NOMO-1 treated with DMSO at 0.1 percent for 48 hours (cell line): ENCODE data around the gene BBX.

Experiments
- DNase-seq: peaks from one replicate; lab custom pipeline; 2025; ENCODE audit not compliant: unreplicated experiment; lab: John Stamatoyannopoulos, UW

The BBX gene

DNA sequence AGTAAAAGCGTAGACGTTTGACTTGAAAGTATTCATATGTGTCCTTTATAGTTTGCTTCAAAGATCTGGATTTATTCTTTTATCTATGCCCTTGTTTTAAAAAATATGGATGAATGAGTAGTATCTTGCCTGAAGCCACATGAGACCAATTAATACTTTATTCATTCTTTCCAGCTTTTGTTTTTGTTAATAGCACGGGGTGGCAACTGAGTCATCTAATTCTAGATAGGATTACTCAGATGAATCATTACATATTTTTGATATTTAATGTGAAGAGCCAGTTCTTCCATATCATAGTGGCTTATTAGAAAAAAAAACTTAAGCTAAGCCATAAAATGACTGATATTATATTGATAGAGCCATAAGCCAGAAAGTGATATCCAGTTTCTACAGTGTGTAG, 121.9 kb downstream of the BBX start:
- DNase-seq: no peak

DNA sequence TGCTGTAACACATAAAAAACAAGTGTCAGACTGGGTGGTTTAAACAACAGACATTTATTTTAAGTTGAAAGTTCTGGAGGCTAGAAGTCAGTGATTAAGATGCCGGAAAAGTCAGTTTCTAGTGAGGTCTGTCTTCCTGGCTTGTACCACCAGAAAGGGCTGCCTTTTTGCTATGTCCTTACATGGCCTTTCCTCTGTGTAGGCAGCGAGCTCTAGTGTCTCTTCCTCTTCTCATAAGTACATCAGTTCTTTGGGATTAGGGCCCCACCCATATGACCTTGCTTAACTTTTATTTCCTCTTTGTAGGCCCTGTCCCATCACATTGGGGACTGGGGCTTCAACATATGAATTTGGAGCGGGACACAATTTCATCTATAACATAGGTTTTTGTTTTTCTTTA, 128.0 kb downstream of the BBX start:
- DNase-seq: peak; percentile 69

DNA sequence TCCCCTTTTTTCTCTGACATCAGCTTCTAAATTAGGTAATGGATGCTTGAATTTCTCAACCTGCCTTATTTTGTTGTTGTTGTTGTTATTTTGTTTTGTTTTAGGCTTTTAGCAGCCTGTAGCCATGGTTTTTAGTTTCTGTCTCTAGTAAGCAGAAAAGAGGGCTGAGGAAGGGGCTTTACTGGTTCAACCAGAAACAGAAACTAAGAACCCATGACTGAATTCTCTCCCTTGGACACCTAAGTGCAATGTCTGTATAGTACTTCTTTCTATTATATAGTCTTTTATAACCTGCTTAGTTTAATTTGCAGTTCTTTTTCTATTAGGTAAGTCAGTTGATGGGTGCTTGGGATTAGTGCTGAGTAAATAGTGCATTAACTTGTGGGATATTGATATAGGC, 129.0 kb downstream of the BBX start:
- no peak for DNase-seq

DNA sequence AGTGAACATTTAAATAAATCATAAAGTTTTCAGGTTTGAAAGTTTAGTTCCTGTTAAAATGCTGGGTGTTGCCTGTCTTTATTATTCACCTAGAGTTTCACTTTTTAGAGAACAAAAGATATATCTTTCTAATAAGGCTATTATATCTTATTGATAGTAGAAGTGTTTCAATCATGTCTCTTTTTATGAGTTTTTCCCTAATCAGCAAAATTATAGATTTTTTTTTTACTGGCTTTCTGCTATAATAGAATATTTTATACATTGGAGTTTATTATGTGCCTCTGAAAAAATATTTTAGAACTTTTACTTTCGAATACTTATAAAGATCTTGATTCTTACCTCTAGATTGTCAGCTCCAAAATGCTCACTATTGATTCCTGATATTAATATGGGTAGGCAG, 131.5 kb downstream of the BBX start:
- DNase-seq: no peak

DNA sequence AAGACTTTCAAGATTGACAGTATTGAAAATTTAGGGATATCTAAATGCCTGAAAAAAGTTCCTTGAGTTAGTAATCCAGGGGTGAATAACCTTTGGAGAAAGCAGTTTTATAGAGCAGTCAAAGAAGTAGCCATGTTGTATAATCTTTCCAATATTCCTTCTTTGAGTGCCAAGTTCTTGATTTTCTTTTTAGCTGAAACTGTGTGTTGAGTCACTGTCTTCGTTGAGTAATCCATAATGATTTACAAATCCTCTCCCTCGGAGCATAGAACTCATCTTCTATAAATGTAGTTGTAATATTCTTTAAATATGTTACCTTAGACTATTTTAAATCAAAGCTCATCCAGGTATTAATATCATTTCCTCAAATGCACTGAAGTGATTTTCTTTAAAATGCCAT, 135.2 kb downstream of the BBX start:
- DNase-seq: peak; percentile 21

DNA sequence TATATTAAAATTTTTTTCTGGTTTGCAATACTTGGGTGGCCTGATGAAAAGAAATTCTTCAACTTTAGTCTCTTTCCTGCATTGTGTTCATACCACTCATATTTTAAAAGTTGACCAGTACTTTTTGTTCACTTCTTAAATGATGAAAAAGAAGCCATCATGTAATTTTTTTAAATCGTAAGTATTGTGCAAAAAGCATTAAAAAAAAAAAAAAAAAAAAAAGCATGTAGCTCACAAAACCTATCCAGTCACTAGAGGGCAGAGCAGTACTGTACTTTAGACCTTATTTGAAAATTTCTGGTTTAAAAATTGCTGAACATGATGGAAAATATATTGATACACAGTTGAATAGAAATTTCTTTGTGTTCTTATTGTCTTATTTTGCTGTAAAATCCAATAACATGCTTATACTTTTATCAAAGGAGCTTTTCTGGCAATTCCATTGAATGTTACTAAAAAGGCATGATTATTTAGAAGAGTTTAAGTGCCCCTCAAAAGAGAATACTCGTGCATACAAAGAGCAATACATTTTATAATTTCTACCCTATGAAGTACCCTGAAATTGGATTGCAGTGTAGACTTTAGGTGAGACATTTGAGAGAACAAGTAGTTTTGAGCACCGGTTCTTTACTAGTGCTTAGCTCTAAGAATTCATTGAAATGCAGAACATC, 137.7 kb downstream of the BBX start:
- peak; percentile 72 for DNase-seq

DNA sequence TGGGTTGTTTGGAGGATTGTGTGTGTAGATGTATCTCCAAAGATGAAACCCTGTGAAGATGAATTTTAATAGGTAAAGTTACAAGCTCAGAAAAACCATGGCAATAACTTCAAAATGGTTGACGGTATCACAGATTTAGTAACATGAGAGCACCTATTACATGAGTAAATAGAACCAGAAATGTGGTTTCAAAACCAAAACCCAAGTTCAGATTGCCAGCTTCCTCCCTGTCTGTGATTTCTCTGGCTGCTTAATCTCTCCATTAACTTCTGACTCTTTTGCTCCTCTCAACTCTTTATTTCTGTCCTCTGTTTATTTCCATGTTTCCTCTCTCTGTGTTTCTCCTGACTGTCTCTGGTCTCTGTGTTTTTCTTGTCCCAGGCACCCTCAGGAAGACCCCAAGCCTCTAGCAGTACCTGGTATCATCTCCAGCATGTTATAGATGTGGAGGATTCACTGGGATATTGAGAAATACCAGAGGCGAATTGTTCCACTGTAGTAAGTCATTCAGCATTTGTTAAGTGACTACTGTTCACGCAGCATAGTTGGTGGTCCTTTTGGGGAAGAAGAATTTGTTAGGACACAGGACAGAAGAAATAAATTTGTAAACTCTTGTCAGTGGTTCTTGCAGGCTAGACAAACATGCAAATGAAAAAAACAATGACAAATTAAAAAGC, 138.8 kb downstream of the BBX start:
- peak; percentile 53 for DNase-seq

DNA sequence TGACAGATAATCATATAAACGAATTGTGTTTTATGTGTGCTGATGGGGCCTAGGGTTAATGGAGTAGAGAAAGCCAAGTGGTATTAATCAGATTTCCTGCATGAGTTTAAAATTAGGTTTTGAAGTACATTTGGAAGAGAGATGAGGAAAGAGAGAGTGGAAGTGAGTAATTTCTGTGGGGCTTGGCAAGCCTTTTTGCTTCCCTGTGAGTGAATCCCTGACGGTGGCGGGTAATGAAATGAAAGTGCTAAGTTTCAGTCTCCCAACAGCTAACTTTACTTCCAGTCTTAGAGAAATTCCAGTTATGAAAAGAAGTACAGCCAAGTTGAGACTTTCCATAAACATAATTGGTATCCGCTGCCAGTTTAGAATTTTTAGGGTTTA, 139.4 kb downstream of the BBX start:
- DNase-seq: peak; percentile 32

DNA sequence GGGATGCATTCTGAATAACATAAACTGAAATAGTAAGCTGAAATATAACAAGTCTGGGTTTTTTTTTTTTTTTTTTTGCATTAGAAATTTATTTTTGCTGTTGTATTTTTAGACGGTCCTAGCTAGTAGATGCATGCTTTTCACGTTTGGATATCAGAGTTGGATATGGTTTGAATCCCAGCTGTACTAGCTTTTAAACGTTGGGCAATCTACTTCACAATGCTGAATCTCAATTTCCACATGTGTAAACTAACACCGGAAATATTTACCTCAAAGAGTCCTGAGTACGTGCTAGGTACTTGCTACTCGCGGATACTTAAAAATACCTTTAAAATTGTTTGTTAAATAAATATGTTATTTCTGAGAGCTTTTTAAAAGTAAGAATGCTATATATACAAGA, 139.8 kb downstream of the BBX start:
- DNase-seq: no peak

DNA sequence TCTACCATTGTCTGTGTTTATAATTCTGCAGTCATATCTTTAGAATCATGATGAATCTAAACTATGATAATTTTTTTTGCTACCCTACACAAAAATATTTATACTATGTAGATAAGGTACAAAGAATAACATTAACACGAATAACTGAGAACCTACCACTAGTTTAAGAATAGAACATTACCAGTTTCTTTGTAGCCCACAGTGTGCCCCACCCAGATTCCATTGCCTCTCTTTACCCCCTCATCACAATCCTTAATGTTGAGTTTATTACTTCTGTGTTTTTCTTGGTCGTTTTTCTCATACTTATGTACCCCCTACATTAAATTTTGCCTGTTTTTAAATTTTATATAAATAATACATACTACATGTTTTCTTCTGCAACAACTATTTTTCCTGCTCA, 140.5 kb downstream of the BBX start:
- no peak for DNase-seq

DNA sequence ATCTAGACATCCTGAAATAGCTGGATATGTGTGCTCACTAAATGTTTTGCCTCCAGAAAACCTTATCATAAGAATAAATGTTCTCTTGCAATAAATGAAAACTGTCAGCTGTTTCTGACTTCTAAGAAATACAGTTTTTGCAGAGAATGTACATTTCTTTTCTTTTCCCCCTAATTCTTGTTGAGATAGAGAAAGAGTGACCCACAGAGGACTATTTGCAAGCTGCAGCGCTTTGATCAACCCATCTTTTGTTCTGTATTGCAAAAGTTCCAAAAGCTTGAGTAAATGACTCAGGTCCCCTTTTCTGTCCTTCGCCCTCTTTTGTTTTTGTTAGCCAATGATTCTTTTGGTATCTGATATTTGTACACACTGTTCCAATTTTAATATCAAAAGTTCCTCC, 141.9 kb downstream of the BBX start:
- DNase-seq: no peak

DNA sequence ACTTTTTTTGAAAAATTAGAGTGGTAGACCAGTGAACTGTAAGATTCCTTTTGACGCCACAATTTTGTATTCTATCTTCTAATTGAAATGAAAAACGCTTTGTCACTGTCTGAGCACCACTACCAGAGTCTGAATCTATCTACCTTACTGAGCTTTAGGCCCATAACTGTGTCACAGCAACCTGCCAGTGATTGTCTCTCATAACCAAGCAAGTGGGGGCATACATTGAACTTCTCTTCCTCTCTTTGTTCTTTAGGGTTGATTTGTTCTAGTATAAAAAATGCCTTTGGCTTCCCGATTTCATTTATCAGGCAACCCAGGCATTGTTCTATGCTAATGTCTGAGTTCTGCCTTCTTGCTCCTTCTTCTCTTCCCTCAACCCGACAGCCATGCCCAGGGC, 142.6 kb downstream of the BBX start:
- DNase-seq: no peak

DNA sequence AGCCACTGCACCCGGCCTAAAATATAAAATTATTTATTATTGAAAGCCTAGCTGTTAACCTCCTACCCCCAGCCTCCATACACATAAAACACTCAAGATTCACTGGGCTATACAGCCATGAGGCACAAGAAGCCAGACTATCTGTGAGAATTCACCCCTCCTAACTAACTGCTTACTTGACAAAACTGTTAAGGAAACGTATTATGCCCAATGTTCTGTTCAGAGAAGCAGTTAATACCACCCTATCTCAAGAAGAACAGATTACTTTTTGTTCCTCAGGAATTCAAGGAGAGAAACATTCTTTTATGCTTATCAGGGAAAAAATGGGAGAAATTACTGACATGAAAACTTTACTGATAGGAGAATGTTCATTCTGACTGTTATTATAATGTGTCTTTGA, 144.1 kb downstream of the BBX start:
- DNase-seq: no peak

DNA sequence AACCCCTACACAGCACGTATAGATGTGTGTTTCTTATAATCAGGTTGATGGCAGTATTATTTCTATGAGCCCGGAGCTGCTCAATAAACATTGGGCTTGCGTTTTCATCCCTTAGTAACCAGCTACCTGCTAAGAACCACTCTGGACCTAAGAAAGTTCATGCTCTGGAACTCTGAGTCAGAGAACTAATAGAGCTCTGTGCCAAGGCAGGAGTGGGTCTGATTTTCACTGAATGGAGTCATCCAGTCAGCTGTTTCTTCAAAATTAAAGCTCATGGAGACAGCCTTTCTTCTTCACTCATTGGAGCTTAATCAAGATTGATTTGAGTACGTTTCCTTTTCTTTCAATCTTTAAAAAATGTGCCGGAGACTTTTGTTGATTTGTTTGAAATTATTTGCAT, 145.7 kb downstream of the BBX start:
- no peak for DNase-seq

DNA sequence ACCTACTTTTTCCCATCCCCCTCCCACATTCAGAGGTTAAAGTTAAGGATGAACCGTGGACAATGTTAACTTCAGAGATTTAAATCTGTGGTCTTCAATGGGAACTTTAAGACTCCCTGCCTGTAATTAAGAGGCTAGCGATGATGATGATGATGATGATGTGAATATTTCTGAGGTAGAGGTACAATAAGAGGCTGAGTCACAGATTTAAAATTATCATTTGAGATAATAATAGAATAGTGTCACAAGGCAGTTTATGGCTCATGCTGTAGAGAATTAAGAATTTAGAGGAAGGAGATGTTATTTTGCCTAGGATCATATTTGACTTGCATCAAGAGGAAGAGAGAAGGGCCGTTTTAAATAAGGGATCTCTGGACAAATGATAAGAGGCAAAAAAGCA, 146.2 kb downstream of the BBX start:
- no peak for DNase-seq

DNA sequence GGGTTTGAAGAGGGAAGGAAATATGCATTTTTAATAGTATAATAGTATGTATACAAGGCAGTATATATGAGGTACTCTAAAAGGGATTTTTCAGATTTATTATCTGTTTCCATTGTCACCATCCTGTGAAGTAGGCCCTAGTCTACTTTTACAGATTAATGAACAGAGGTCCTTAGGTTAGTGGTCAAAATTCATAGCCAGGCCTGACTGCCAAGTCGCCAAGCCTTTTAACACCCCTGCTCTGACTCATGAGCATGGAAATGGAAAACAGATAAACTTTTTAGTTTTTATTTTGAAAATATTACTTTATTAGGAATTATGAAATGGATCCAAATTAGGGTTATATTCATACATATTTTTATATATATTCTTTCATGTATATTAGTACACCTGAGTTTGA, 146.9 kb downstream of the BBX start:
- DNase-seq: no peak

DNA sequence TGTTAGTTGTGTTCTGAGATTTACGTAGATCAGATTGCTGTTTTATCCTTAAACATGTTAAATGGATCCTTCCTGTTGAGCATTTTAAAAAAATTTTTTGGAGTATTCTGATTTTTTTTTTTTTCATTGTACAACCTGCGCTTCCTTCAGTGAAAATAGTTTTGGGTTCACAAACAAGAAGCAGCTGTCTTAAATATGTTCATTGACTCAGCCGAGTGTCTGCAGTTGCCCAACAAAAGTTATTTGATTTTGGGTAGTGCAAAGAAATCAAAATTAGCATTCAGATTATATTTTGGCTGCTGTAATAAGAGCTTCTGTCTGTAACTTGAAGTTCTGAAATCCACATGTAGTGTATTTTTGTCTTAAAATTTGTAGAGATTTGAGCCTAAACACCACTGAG, 148.2 kb downstream of the BBX start:
- no peak for DNase-seq

DNA sequence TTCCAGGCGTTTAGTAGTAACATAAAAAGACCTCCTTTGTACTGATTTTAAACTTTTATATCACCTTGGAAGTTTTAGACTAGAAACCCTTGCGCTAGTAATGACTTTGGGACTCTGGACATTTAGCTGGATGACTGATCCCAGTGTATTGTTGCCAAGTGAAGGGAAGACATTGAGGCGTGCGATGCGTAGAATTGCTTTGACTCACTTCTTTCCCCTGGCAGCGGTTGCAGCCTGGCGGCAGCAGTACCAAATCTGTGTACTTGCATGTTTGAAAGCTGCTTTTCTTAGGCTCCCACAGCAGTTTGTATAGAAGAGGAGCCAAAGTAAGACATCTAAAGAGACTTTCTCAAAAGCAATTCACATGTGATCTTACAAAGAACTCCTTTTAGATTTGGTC, 151.6 kb downstream of the BBX start:
- no peak for DNase-seq

DNA sequence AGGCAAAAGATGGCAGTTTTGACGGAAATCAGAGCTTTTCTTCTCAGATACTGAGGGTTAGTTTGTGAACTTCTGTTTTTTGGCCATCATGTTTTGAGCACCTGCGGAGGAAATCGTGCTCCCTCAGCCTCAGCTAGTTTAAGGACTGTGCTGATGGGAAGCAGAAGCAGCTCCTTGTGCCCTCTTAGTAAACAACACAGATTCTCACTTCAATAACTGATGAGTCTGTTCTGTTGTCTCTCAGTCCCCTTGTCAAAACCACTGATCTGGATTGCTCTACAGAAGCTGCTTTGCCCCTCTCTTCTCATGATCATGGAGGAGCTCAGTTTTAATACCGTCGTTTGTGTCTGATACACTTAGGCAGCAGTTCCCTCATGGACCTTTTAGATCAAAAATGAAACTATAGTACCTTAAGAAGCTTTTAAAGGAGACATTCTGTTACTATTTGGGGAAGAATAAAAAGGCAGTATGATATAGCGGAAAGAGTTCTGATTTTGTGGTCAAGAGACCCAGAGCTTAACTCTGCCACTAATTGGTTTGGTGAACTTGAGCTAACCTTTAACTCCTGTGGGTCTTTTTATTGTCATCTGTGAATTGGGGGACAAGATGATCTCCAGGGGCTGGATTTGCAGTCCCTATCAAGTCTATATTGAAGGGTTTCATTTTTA, 152.6 kb downstream of the BBX start:
- DNase-seq: peak; percentile 34

DNA sequence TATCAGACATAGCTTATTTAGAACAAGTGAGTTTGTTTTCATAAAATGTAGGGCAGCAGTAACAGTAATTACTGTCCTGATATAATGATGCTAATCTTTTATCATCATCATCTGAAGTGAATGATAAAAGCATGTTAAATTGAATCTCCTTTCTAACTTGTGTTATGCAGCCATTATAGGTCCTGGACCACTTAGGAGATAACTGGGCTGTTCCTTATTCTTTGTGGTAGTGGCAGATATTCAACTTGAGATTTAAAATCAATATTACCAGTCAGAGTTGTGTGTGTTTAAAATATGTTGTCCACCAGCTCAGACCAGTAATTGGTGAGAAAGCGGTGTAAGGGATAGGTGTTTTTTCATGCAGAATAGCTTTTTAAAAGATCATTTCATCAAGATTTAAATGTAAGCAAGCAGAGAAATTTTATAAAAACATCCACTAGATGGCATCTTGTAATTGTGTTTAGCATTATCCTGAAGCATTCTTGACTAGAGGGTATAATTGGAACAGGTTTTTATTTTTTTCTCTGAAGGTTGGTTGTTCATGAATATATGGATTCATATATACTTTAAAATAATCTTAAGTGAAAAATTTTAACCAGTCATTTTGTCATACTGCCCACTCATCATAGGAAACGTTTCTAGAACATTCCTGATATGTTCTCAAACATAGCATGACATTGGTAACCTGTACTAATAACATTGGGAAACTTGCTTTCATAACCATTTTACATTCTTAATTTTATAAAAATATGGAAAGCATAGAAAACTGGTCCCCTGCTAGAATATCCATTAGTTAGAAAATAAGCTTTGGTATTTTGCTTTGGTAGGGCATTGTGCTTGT, 153.9 kb downstream of the BBX start:
- DNase-seq: peak; percentile 53

DNA sequence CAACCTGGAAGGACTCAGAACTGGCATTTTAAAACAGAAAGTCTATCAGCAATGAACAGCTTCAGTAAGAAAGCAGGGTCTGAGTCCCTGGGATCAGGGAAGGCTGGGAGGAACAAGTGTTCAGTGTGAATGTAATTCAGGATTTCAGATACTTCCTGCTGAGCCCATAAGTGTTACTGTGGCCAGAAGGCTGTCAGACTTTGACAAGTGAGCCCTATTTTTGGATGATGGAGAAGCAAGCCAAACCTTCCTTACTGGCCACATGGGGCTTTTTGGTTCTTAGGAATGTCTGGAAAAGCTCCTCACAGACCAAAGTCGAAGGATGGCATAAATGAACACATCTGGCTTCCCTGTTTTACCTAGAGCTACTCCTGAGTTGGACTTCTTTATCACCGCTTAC, 157.2 kb downstream of the BBX start:
- no peak for DNase-seq

DNA sequence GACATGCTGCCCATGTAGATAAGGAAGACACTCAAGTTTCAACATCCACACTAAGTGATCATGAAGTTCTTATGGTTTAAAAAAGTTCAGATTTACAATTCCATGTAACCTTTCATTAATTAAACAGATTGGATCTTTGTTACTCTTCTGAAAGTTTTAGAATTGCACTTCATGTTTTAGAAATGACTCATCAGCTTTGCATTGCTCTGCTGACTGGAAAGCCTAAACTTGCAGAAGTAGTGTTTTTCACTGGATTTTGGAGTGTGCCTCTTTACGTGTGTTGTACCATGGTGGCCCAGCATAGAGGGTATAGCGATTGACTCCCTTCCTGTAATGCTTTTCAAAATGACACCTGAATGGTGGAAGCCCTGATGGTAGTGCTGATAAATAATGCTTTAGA, 157.9 kb downstream of the BBX start:
- peak; percentile 36 for DNase-seq
